LNCAP (cell line): ENCODE measurements around the gene OR52I1.
A peak's percentile ranks its signal among the peaks of the same experiment; 100 is the strongest.

Source experiments
- TF ChIP-seq, protein P1 (sequence below): fragments of 450-650 bp; IDR thresholded peaks from 2 replicates; pipeline ENCODE4 v1.5.1; 2017; ENCODE audit warnings: mild to moderate bottlenecking

OR52I1 gene

DNA sequence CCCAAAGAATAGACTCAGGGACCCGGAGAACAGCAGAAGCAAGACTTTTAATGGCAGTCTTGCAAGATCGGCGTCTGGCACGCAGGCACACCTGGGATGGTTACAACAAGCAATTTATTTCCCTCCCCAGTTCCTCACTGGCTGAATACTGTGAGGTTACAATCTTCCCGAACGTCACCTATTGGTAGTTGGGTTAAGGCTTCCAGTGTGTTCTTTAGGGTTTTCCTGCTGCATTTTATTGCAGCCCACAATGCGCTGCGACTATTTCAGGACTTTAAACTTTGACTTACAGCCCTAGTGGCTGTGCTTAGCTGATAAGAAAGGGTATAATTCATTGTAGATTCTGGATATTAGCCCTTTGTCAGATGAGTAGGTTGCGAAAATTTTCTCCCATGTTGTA, 25.7 kb downstream of the OR52I1 start:
- TF ChIP-seq, protein P1, sequence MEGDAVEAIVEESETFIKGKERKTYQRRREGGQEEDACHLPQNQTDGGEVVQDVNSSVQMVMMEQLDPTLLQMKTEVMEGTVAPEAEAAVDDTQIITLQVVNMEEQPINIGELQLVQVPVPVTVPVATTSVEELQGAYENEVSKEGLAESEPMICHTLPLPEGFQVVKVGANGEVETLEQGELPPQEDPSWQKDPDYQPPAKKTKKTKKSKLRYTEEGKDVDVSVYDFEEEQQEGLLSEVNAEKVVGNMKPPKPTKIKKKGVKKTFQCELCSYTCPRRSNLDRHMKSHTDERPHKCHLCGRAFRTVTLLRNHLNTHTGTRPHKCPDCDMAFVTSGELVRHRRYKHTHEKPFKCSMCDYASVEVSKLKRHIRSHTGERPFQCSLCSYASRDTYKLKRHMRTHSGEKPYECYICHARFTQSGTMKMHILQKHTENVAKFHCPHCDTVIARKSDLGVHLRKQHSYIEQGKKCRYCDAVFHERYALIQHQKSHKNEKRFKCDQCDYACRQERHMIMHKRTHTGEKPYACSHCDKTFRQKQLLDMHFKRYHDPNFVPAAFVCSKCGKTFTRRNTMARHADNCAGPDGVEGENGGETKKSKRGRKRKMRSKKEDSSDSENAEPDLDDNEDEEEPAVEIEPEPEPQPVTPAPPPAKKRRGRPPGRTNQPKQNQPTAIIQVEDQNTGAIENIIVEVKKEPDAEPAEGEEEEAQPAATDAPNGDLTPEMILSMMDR, result no peak

DNA sequence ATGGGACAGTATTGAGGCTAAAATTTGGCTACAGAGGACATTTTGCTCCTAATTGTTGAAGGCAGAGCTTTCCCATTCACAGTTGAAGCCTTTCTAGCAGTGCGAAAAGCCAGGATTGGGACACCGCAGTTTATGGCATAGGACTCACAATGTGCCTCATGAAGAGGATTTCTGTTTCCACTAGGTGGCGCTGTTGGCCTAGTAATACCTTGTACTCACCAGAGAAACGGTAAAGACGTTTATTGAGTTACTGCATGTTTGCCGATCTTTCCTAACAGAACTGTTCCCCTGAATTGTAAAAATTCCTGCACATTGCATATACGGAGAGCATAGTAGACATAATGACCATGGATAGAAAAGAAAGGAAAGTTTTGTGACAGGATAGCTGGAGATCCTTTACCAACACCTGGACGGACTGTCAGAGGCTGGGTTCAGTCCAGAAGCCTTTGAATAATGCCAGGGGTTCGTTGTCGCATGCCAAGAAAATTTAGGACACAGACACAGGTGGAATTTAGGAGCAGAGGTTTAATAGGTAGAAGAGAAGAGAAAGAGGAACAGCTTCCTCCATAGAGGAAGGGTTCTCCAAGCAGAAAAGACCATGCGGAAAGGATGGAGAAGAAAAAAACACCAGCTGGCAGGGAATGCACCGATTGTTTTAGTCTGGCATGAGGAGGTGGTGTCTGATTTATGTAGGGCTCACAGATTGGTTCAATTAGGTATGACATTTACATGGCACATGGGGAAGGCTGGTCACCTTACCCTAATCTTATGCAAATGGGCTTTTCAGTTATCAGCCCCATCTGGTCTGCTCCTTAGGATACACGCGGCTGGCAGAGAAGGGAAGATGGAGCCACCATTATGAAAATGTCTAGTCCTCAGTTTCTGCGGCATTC, 32.6 kb downstream of the OR52I1 start:
- TF ChIP-seq, protein P1, result peak; percentile 73

DNA sequence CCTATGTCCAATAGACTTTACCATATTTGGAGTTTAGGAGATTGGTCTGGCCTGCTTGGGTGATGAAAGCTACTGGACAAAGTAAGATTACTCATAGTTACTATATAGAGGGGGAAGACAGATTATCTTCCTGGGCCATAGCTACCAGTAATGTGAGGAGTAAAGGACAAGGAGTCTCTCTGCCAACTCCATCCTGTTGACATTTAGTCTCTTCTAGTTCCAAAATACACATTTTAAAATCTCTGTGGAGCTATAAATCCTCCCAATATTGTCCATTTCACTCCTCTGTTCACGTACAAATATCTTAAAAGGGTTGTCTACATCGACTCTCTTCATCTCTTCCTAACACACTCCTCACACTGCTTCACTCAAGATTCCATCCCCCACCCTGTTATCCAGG, 42.3 kb downstream of the OR52I1 start:
- TF ChIP-seq, protein P1, result no peak

- TF ChIP-seq, protein P1, result peak; percentile 89
Measured at GRCh38 chr11:4636962-4637661, 43.3 kb downstream of the OR52I1 start, which contains the start of gene OR51D1. TSS of gene OR51D1 (plus strand) at chr11:4637477. CDS start at chr11:4639791, 2,314 bp downstream.

GRCh38 chr11:4637662-4638047, 43.8 kb downstream of the OR52I1 start:
- TF ChIP-seq, protein P1, result no peak

GRCh38 chr11:4639931-4640330, 46.1 kb downstream of the OR52I1 start:
- TF ChIP-seq, protein P1, result no peak

DNA sequence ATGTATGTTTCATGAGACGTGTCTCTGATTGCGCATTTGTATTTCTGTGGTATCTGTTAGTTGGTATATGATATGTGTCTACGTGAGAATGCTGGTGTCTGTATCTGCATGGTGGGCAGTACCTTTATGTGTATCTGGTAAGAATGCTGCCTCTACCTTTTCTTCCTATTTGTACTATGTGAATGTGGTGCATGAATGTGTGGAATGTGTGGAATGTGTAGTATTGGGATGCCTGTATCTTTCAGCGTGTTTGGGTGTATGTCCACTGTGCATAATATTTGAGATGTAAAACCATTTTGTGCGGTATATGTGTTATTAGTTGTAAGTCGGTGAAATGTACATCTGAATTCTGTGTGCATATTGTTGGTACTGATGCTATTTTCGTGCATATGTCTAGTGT, 47.7 kb downstream of the OR52I1 start:
- TF ChIP-seq, protein P1, result no peak
